Liver (tissue), 9 donors: Measurements from ENCODE around the gene ADAMTS2. TPM values are rescaled to one million over a fixed set of nuclear protein-coding genes. Genes with fewer than 3 reads are reported as not detected.

ENCODE experiments used
- DNase-seq: peaks from one replicate; pipeline ENCODE4 v3.0.0-alpha.2; 2017; ENCODE audit warnings: low spot score
- H3K27ac ChIP-seq, 2 donors: one replicate each; pipeline ENCODE4 v1.7.0; 2013; ENCODE audit warnings: inconsistent platforms in 2 of 2, low read length in 2 of 2, control low read depth in 1 of 2, low read depth in 1 of 2, mild to moderate bottlenecking in 1 of 2
- H3K27me3 ChIP-seq, 4 donors: one replicate each; pipeline versions ENCODE4 v1.6.1 to v1.7.0; 2013; ENCODE audit warnings: low read length in 3 of 4, inconsistent platforms in 1 of 4, mild to moderate bottlenecking in 1 of 4, moderate library complexity in 1 of 4; ENCODE audit not compliant: control insufficient read depth in 4 of 4, insufficient read depth in 4 of 4
- H3K36me3 ChIP-seq, 4 donors: one replicate each; pipeline versions ENCODE4 v1.6.1 to v1.7.0; 2013; ENCODE audit warnings: low read length in 3 of 4, mild to moderate bottlenecking in 3 of 4, low read depth in 1 of 4, moderate library complexity in 1 of 4; ENCODE audit not compliant: control insufficient read depth in 4 of 4, insufficient read depth in 3 of 4
- H3K4me1 ChIP-seq, 4 donors: one replicate each; pipeline versions ENCODE4 v1.6.1 to v1.7.0; 2013; ENCODE audit warnings: low read length in 3 of 4, mild to moderate bottlenecking in 3 of 4, moderate library complexity in 1 of 4; ENCODE audit not compliant: control insufficient read depth in 4 of 4, insufficient read depth in 4 of 4
- H3K4me3 ChIP-seq, 3 donors: one replicate each; pipeline versions ENCODE4 v1.6.1 to v1.7.0; 2013; ENCODE audit warnings: low read length in 3 of 3, control low read depth in 1 of 3, low read depth in 1 of 3, mild to moderate bottlenecking in 1 of 3
- H3K9ac ChIP-seq, 2 donors: one replicate each; pipeline ENCODE4 v1.7.0; 2013; ENCODE audit warnings: low read length in 2 of 2, mild to moderate bottlenecking in 2 of 2, moderate library complexity in 2 of 2, control low read depth in 1 of 2, low read depth in 1 of 2
- H3K9me3 ChIP-seq, 4 donors: one replicate each; pipeline versions ENCODE4 v1.6.1 to v1.7.0; 2013; ENCODE audit warnings: low read length in 3 of 4; ENCODE audit not compliant: control insufficient read depth in 4 of 4
- ATF3 ChIP-seq: IDR thresholded peaks from 2 replicates; pipeline ENCODE4 v1.6.1; 2016; ENCODE audit warnings: antibody characterized with exemption
- CTCF ChIP-seq: fragments of 150-350 bp; IDR thresholded peaks from 2 replicates; pipeline ENCODE4 v1.5.1; 2017; ENCODE audit warnings: improper control_type of control experiment, low read depth, low read length; ENCODE audit not compliant: missing input control
- EGR1 ChIP-seq, 2 donors: IDR thresholded peaks; 2 replicates each; pipeline ENCODE4 v1.6.1; 2016 to 2018; ENCODE audit warnings: antibody characterized with exemption in 2 of 2, low read depth in 2 of 2
- FOXA1 ChIP-seq: IDR thresholded peaks from 2 replicates; pipeline ENCODE4 v1.6.1; 2016; ENCODE audit warnings: antibody characterized with exemption
- FOXA2 ChIP-seq: IDR thresholded peaks from 2 replicates; pipeline ENCODE4 v1.6.1; 2016; ENCODE audit warnings: antibody characterized with exemption
- GABPA ChIP-seq, 2 donors: IDR thresholded peaks in 1 of 2; conservative IDR thresholded peaks in 1 of 2; 2 replicates each; pipeline ENCODE4 v1.6.1; 2016; ENCODE audit warnings: antibody characterized with exemption in 2 of 2, mild to moderate bottlenecking in 1 of 2, moderate library complexity in 1 of 2
- HNF4A ChIP-seq, 2 donors: conservative IDR thresholded peaks; 2 replicates each; pipeline ENCODE4 v1.6.1; 2016; ENCODE audit warnings: antibody characterized with exemption in 2 of 2, mild to moderate bottlenecking in 2 of 2
- JUND ChIP-seq, 2 donors: IDR thresholded peaks; 2 replicates each; pipeline ENCODE4 v1.6.1; 2016; ENCODE audit warnings: antibody characterized with exemption in 2 of 2
- MAX ChIP-seq: IDR thresholded peaks from 2 replicates; pipeline ENCODE4 v1.6.1; 2016; ENCODE audit warnings: antibody characterized with exemption
- NR2F2 ChIP-seq: IDR thresholded peaks from 2 replicates; pipeline ENCODE4 v1.6.1; 2016; ENCODE audit warnings: antibody characterized with exemption
- RAD21 ChIP-seq, 2 donors: IDR thresholded peaks; 2 replicates each; pipeline ENCODE4 v1.6.1; 2016; ENCODE audit warnings: antibody characterized with exemption in 2 of 2, mild to moderate bottlenecking in 2 of 2
- REST ChIP-seq: IDR thresholded peaks from 2 replicates; pipeline ENCODE4 v1.6.1; 2016; ENCODE audit warnings: antibody characterized with exemption, mild to moderate bottlenecking
- RXRA ChIP-seq, 2 donors: IDR thresholded peaks; 2 replicates each; pipeline ENCODE4 v1.6.1; 2017 to 2018; ENCODE audit warnings: antibody characterized with exemption in 2 of 2, mild to moderate bottlenecking in 1 of 2
- SP1 ChIP-seq: IDR thresholded peaks from 2 replicates; pipeline ENCODE4 v1.6.1; 2018; ENCODE audit warnings: antibody characterized with exemption, mild to moderate bottlenecking
- TAF1 ChIP-seq: conservative IDR thresholded peaks from 2 replicates; pipeline ENCODE4 v1.6.1; 2016; ENCODE audit warnings: antibody characterized with exemption, mild to moderate bottlenecking
- YY1 ChIP-seq: IDR thresholded peaks from 2 replicates; pipeline ENCODE4 v1.6.1; 2016; ENCODE audit warnings: antibody characterized with exemption, mild to moderate bottlenecking
- WGBS: extraction: QIAGEN DNeasy Blood & Tissue Kit; methylation state at CpG from one replicate; pipeline ENCODE4 v1.1.7; 2013; 5-methylcytosine and 5-hydroxymethylcytosine counted together
- polyA plus RNA-seq, 2 donors: library from polyadenylated mRNA; stranded (reverse) in 1 of 2; unstranded in 1 of 2; fragments of 200-250 nt in 1 of 2; fragments of >200 nt in 1 of 2; fragmentation: Nextera tagmentation in 1 of 2; extraction: Ambion mirVana in 1 of 2; gene quantifications; one replicate each; pipeline versions ENCODE4 v1.2.1 to v1.2.3, GENCODE V29; 2013 to 2015
- total RNA-seq, 2 donors: library from RNA; depleted of rRNA; stranded (reverse); fragments of >200 nt; gene quantifications; one replicate each; pipeline ENCODE4 v1.2.3, GENCODE V29; 2014
- donor health status: healthy.
- donor health status: healthy.
- donor health status: healthy.
- donor health status: healthy.
- donor health status: healthy.

Gene ADAMTS2
- total and polyA plus RNA-seq, 4 donors: 2.7 to 24.3 (median 12.0) TPM

GRCh38 chr5:179176166-179176565, 169.1 kb downstream of the ADAMTS2 start:
- Histone ChIP-seq H3K27ac (no peak overlapping the region), H3K9ac (no peak overlapping the region), H3K9me3 (no peaks in the 10 kb centered on the region), H3K36me3 (peaks cover 0 to 1% (median 0%) of the 10 kb centered on the region in 4 donors), H3K4me1 (peaks cover 0 to 2% (median 0%) of the 10 kb centered on the region in 4 donors), H3K27me3 (no peaks in the 10 kb centered on the region), H3K4me3 (no peak overlapping the region)
- 68% methylated on average over 7 of the region's 7 CpGs for WGBS
- DNase-seq: no peak
- TF ChIP-seq MAX: no peak
- TF ChIP-seq FOXA2: no peak
- TF ChIP-seq SP1: no peak
- no peak for TF ChIP-seq ATF3
- TF ChIP-seq GABPA (IDR thresholded peaks at IDR 0.05 in 1 of 2, conservative IDR thresholded peaks at IDR 0.05 in 1 of 2): no peak

GRCh38 chr5:179171816-179172745, 173.2 kb downstream of the ADAMTS2 start:
- TF ChIP-seq TAF1 (no peak), GABPA (IDR thresholded peaks at IDR 0.05 in 1 of 2, conservative IDR thresholded peaks at IDR 0.05 in 1 of 2) (no peak), NR2F2 (no peak), JUND (IDR thresholded peaks at IDR 0.05) (no peak), SP1 (no peak), HNF4A (conservative IDR thresholded peaks at IDR 0.05) (no peak), RAD21 (IDR thresholded peaks at IDR 0.05) (no peak), REST (no peak), ATF3 (no peak), FOXA2 (no peak), CTCF (no peak), YY1 (no peak), FOXA1 (no peak), EGR1 (IDR thresholded peaks at IDR 0.05; ENCODE audit: low read depth in 2 of 2) (no peak), MAX (no peak), RXRA (IDR thresholded peaks at IDR 0.05) (no peak)
- whole genome bisulfite sequencing: 87% methylated on average over 20 of the region's 20 CpGs
- H3K27ac ChIP-seq: no peak overlapping the region
- H3K9ac ChIP-seq: no peak overlapping the region
- H3K9me3 ChIP-seq: no peaks in the 10 kb centered on the region
- H3K4me1 ChIP-seq: peaks cover 2 to 6% (median 4%) of the 10 kb centered on the region in 4 donors
- H3K4me3 ChIP-seq: no peak overlapping the region
- no peaks in the 10 kb centered on the region for H3K27me3 ChIP-seq
- peaks cover 0 to 1% (median 0%) of the 10 kb centered on the region in 4 donors for H3K36me3 ChIP-seq
- no peak for DNase-seq
